Measurements from ENCODE around the gene FTO. TPM values are rescaled to one million over a fixed set of nuclear protein-coding genes. Genes with fewer than 3 reads are reported as not detected.

The FTO gene
- total RNA-seq, 1 donor from 2014 or later, result 98.6 TPM

- H3K4me3 ChIP-seq, result no peak overlapping the region
- H3K4me1 ChIP-seq, result peaks cover 19% of the 10 kb centered on the region
- H3K27me3 ChIP-seq (ENCODE audit: low read depth), result no peaks in the 10 kb centered on the region
- H3K9me3 ChIP-seq, result no peaks in the 10 kb centered on the region
- peaks cover 13% of the 10 kb centered on the region for H3K36me3 ChIP-seq
- TF ChIP-seq CTCF (IDR thresholded peaks at IDR 0.05), result no peak
- no peak overlapping the region for H3K27ac ChIP-seq
- intact Hi-C loops (cut with DNase I), result no loop called here
- no peak for DNase-seq
- ATAC-seq, result peak in 1 of 2 donors; percentile 43
Observed at GRCh38 chr16:53822936-53823529, 119.1 kb downstream of the FTO start.

GRCh38 chr16:53826658-53827057 is 122.7 kb downstream of the FTO start:
- Histone ChIP-seq H3K27me3 (ENCODE audit: low read depth) (no peaks in the 10 kb centered on the region), H3K9me3 (no peaks in the 10 kb centered on the region), H3K4me1 (peaks cover 18% of the 10 kb centered on the region), H3K36me3 (peaks cover 13% of the 10 kb centered on the region), H3K27ac (no peak overlapping the region), H3K4me3 (no peak overlapping the region)
- DNase-seq (no peak), ATAC-seq (no peak)
- TF ChIP-seq CTCF (IDR thresholded peaks at IDR 0.05), result no peak
- intact Hi-C loops (cut with DNase I), result no loop called here

GRCh38 chr16:53827741-53828140 is 123.8 kb downstream of the FTO start:
- no peaks in the 10 kb centered on the region for H3K9me3 ChIP-seq
- peaks cover 8% of the 10 kb centered on the region for H3K4me1 ChIP-seq
- intact Hi-C loops (cut with DNase I), result no loop called here
- H3K4me3 ChIP-seq, result no peak overlapping the region
- DNase-seq (no peak), ATAC-seq (no peak)
- no peak overlapping the region for H3K27ac ChIP-seq
- no peaks in the 10 kb centered on the region for H3K27me3 ChIP-seq (ENCODE audit: low read depth)
- TF ChIP-seq CTCF (IDR thresholded peaks at IDR 0.05), result no peak
- H3K36me3 ChIP-seq, result peaks cover 13% of the 10 kb centered on the region

GRCh38 chr16:53829186-53829747 is 125.3 kb downstream of the FTO start:
- no peak for DNase-seq
- H3K27me3 ChIP-seq (ENCODE audit: low read depth), result no peaks in the 10 kb centered on the region
- no peak for ATAC-seq
- intact Hi-C loops (cut with DNase I), result no loop called here
- no peak for TF ChIP-seq CTCF (IDR thresholded peaks at IDR 0.05)
- no peaks in the 10 kb centered on the region for H3K9me3 ChIP-seq
- H3K36me3 ChIP-seq, result peaks cover 13% of the 10 kb centered on the region
- no peak overlapping the region for H3K27ac ChIP-seq
- H3K4me1 ChIP-seq, result no peaks in the 10 kb centered on the region
- H3K4me3 ChIP-seq, result no peak overlapping the region

GRCh38 chr16:53832896-53833544 is 129.1 kb downstream of the FTO start:
- no peaks in the 10 kb centered on the region for H3K27me3 ChIP-seq (ENCODE audit: low read depth)
- intact Hi-C loops (cut with DNase I), result no loop called here
- no peak overlapping the region for H3K4me3 ChIP-seq
- H3K4me1 ChIP-seq, result no peaks in the 10 kb centered on the region
- no peak for TF ChIP-seq CTCF (IDR thresholded peaks at IDR 0.05)
- no peaks in the 10 kb centered on the region for H3K9me3 ChIP-seq
- no peaks in the 10 kb centered on the region for H3K36me3 ChIP-seq
- ATAC-seq, result no peak
- no peak overlapping the region for H3K27ac ChIP-seq
- no peak for DNase-seq

Measured in lower lobe of right lung (tissue), 2 donors.